HG03354 (cell line): ENCODE results near the gene KRTAP4-16.
"Not testable (repeated sequence)": the region's sequence is repeated elsewhere in the genome, so short reads cannot be mapped to it uniquely, and the experiment has no call there.

ENCODE experiments used
- ATAC-seq: cut with Tn5 transposase; IDR thresholded peaks from one replicate; pipeline ENCODE4 v1.9.1; 2021; ENCODE audit warnings: mild to moderate bottlenecking; ENCODE audit not compliant: unreplicated experiment, poor library complexity, severe bottlenecking

Gene KRTAP4-16

GRCh38 chr17:41101586-41102259 is at the start of gene KRTAP4-16:
Gene KRTAP4-16, minus strand, starts transcription at chr17:41102209. Its CDS starts 0 bp downstream, at chr17:41102209.
- ATAC-seq, result no peak

GRCh38 chr17:41151525-41151924 is 49.5 kb upstream of the KRTAP4-16 start:
- no peak for ATAC-seq

GRCh38 chr17:41150026-41150425 is 48.0 kb upstream of the KRTAP4-16 start:
- ATAC-seq, result no peak

GRCh38 chr17:41149652-41149985 is 47.6 kb upstream of the KRTAP4-16 start, which contains the start of gene KRTAP4-5:
Gene KRTAP4-5, minus strand, starts transcription at chr17:41149825. Its CDS starts 58 bp downstream, at chr17:41149767.
- no peak for ATAC-seq

- not testable (repeated sequence) for ATAC-seq
Observed at GRCh38 chr17:41148971-41149651, 47.1 kb upstream of the KRTAP4-16 start.

- ATAC-seq, result no peak
Observed at GRCh38 chr17:41147531-41148204, 45.7 kb upstream of the KRTAP4-16 start.

- ATAC-seq, result no peak
Observed at GRCh38 chr17:41145261-41145660, 43.3 kb upstream of the KRTAP4-16 start.

- no peak for ATAC-seq
Observed at GRCh38 chr17:41144846-41145245, 42.8 kb upstream of the KRTAP4-16 start.

- no peak for ATAC-seq
Observed at GRCh38 chr17:41141361-41141760, 39.4 kb upstream of the KRTAP4-16 start.

GRCh38 chr17:41140360-41141131 is 38.5 kb upstream of the KRTAP4-16 start, which contains the start of gene KRTAP4-6:
Gene KRTAP4-6, minus strand, starts transcription at chr17:41140544. Its CDS starts 57 bp downstream, at chr17:41140487.
- no peak for ATAC-seq

- ATAC-seq, result not testable (repeated sequence)
Observed at GRCh38 chr17:41139865-41140264, 37.9 kb upstream of the KRTAP4-16 start.

GRCh38 chr17:41133880-41134735 is 32.1 kb upstream of the KRTAP4-16 start:
- ATAC-seq, result no peak

GRCh38 chr17:41131979-41132378 is 30.0 kb upstream of the KRTAP4-16 start:
- ATAC-seq, result no peak

GRCh38 chr17:41127371-41127770 is 25.4 kb upstream of the KRTAP4-16 start:
- ATAC-seq, result no peak

GRCh38 chr17:41126412-41126811 is 24.4 kb upstream of the KRTAP4-16 start:
- no peak for ATAC-seq

- ATAC-seq, result no peak
Observed at GRCh38 chr17:41125064-41125463, 23.1 kb upstream of the KRTAP4-16 start.

GRCh38 chr17:41123991-41124371 is 22.0 kb upstream of the KRTAP4-16 start, which contains the start of gene KRTAP4-12:
Gene KRTAP4-12, minus strand, starts transcription at chr17:41124182. Its CDS starts 60 bp downstream, at chr17:41124122.
- not testable (repeated sequence) for ATAC-seq

GRCh38 chr17:41123292-41123990 is 21.4 kb upstream of the KRTAP4-16 start:
- not testable (repeated sequence) for ATAC-seq
